Epithelial cell of esophagus (primary cell): ENCODE results near the gene PLA2G4F.

Source experiments
- DNase-seq: peaks from one replicate; pipeline ENCODE4 v3.0.0; 2010; ENCODE audit warnings: low read depth
- H3K4me3 ChIP-seq: 2 replicates; pipeline ENCODE4 v1.5.1; 2011; ENCODE audit warnings: mild to moderate bottlenecking, low read length, control low read depth
- CTCF ChIP-seq: IDR thresholded peaks from 2 replicates; pipeline ENCODE4 v1.5.1; 2011; ENCODE audit warnings: low read depth, mild to moderate bottlenecking, low read length, control low read depth, inconsistent platforms; ENCODE audit not compliant: insufficient read depth; ENCODE audit errors: missing control alignments

PLA2G4F gene

GRCh38 chr15:42128476-42128875, 28.0 kb downstream of the PLA2G4F start:
- TF ChIP-seq CTCF, result no peak

GRCh38 chr15:42123546-42123945, 32.9 kb downstream of the PLA2G4F start:
- H3K4me3 ChIP-seq, result no peak overlapping the region
- no peak for DNase-seq
- no peak for TF ChIP-seq CTCF

More at GRCh38 chr15:42128476-42128875, 28.0 kb downstream of the PLA2G4F start:
- H3K4me3 ChIP-seq, result no peak overlapping the region
- no peak for DNase-seq

GRCh38 chr15:42121682-42122081, 34.8 kb downstream of the PLA2G4F start:
- DNase-seq, result peak; percentile 69
- H3K4me3 ChIP-seq, result no peak overlapping the region
- TF ChIP-seq CTCF, result no peak

GRCh38 chr15:42121021-42121420, 35.4 kb downstream of the PLA2G4F start:
- no peak for TF ChIP-seq CTCF
- no peak overlapping the region for H3K4me3 ChIP-seq
- peak; percentile 33 for DNase-seq

GRCh38 chr15:42120285-42120684, 36.2 kb downstream of the PLA2G4F start:
- no peak for TF ChIP-seq CTCF
- H3K4me3 ChIP-seq, result no peak overlapping the region
- DNase-seq, result no peak

GRCh38 chr15:42119446-42119760, 37.0 kb downstream of the PLA2G4F start:
- H3K4me3 ChIP-seq, result peak overlapping the region; percentile 37
- TF ChIP-seq CTCF, result no peak
- no peak for DNase-seq

GRCh38 chr15:42118650-42119445, 37.6 kb downstream of the PLA2G4F start:
- TF ChIP-seq CTCF, result no peak
- H3K4me3 ChIP-seq, result peak overlapping the region; percentile 37
- DNase-seq, result peak; percentile 54
